Stimulated activated naive CD4-positive, alpha-beta T cell (primary cell): ENCODE results near the gene ANKRD34A.

Experiments
- DNase-seq, 6 experiments: peaks; one replicate each; lab custom pipeline; 2025; lab: John Stamatoyannopoulos, UW

Gene ANKRD34A

GRCh38 chr1:145991735-145992412 lies 27.5 kb upstream of the ANKRD34A start:
- DNase-seq = peak in 2 of 6 experiments; percentile 32 to 35

GRCh38 chr1:145990249-145990855 lies 26.0 kb upstream of the ANKRD34A start:
- peak in 2 of 6 experiments; percentile 6 to 13 for DNase-seq

- peak in 4 of 6 experiments; percentile 13 to 44 (median 35) for DNase-seq
These were observed 24.4 kb upstream of the ANKRD34A start for GRCh38 chr1:145988773-145989172.

GRCh38 chr1:145987926-145988325 lies 23.6 kb upstream of the ANKRD34A start:
- no peak for DNase-seq

DNA sequence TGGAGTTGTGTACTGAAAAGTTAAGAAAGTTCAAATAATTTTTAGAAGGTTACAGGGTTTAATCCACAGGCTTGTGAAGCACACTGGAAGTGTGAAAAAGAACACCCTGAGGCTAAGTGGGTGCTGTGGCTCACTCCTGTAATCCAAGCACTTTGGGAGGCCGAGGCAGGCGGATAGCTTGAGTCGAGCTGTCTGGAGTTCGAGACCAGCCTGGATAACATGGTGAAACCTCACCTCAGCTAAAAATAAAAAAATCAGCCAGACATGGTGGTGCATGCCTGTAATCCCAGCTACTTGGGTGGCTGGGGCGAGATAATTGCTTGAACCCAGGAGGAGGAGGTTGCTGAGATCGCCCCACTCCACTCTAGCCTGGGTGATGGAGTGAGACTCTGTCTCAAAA lies 22.2 kb upstream of the ANKRD34A start:
- no peak for DNase-seq

DNA sequence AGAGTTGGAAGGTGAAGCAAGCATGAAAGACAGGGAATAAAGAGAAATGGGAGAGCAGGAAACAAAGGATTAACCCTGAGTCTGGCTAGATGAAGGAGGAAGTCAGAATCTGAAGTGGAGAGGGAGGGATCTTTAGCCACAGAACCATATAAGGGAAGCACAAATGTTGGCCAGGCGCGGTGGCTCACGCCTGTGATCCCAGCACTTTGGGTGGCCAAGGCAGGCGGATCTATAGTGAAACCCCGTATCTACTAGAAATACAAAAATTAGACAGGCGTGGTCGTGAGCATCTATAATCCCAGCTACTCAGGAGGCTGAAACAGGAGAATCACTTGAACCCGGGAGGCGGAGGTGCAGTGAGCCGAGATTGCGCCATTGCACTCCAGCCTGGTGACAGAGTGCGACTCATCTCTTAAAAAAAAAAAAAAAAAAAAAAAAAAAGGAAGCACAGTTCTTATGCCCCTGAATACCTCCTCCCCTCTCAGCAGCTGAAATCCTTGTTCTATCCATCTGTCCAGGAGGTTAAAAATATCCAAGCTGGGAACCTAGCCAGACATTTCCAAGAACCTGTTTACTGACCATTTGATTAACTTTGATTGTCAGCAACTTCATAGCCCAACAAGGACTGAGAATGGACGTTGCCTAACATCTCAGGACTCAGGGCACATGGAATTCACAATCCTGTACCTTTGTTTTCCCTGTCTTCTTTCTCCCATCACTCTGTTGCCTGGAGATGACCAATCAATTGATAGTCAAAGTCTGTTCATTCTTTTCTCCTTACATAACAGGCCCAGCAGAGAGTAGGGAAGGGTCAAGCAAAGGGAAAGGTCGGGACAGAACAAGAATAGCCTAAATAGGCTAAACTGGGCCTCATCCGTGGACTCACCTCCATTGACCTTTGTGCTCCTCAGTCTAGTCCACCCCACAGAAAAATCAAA lies 21.4 kb upstream of the ANKRD34A start:
- no peak for DNase-seq

DNA sequence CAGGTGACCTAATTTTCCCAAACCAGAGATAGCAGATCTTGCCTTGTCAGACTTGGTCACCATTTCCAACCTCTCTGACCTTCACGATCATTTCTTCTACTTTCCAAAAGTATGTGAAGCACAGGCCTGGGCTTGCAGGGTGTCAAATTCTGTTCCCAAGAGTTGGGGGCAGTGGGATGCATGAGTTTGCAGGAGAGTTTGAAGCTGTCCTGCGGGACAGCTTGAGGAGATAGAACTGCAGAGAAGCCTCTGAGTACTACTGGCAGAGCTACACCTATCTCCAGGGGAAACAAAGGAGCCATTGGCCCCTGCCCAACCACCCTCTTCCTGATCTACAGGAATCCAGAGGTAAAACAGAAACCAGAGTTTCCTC lies 20.7 kb upstream of the ANKRD34A start:
- DNase-seq = no peak

DNA sequence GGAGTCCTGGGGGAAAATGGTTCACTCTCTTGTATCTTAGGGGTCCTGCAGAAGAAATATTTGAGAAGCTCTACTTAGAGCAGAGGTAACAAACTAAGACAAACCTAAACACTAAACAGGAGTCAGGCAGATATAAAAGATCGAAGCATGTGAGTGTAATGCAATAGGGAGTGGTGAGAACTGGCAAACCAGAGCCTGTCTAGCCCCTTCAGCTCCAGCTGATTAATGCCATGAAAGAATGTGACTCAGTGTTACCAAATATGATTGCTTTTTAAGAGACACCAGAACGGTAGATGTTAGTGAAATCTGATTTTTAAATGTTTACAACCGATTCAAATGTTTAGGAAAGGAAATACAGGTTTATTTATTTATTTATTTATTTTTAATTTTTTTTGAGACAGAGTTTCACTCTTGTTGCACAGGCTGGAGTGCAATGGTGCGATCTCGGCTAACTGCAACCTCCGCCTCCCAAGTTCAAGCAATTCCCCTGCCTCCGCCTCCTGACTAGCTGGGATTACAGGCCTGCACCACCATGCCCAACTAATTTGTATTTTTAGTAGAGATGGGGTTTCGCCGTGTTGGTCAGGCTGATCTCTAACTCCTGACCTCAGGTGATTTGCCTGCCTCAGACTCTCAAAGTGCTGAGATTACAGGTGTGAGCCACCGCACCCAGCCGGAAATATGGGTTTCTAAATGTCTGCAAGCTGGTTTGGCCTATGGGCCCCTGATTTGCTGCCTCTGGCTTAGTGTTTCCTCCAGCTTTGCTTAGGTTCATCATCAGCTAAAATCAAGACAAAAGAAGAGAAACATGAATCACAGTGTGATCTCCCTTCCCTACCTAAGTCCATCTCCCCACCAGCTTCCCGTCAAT lies 19.8 kb upstream of the ANKRD34A start:
- DNase-seq = peak in 2 of 6 experiments; percentile 4 to 17

DNA sequence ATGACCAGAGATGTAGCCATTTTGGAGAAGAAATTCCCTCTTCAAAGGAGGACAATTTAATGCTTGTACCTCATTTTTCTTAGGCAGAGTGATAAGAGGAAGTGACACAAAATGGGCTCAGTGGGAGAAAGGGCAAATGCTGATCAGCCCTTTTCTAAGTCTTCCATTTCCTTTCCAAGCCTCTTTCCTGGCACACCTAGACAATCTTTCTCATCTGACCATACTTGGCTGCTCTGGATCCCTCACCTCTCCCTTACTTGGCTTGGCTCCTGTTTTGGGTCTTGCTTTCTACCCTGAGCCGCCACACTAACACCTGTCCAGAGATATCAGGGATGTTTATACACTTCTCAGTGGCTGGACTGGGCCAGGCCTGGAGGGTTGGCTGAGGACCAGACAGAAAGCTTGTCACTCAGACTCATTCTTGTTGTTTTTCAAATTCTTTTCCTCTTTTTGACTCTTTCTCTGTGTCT lies 18.9 kb upstream of the ANKRD34A start:
- no peak for DNase-seq

- no peak for DNase-seq
These were observed 17.8 kb upstream of the ANKRD34A start for GRCh38 chr1:145982010-145982723.

DNA sequence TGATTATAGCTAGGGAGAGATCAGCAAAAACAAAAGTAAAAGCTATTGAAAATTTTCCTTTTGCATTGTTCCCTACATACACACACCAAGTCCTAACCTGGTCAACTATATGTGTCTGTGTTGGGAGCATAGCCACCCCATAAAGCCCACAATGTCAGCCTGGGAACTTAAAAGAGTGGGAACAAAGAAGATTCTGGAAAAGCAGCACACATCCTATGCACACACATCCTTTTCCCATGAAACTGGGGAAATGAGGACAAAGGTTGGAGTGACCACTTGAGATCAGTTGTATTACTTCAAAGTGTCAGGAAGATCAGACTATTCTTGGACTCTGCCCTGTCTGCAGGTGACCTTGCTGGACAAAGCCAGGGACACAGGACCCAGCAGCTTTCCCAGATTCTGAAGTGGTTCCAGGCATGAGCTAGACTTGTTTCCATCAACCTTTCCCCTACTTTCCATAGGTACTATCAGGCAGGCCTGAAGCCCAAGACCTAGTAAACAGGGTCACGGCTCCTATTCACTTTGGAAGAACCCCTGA lies 16.2 kb upstream of the ANKRD34A start:
- DNase-seq = no peak

- DNase-seq = peak in 5 of 6 experiments; percentile 28 to 66 (median 58)
These were observed 15.5 kb upstream of the ANKRD34A start for GRCh38 chr1:145979746-145980456.

GRCh38 chr1:145978854-145979745 lies 14.7 kb upstream of the ANKRD34A start:
- DNase-seq = peak; percentile 51 to 78 (median 69)

DNA sequence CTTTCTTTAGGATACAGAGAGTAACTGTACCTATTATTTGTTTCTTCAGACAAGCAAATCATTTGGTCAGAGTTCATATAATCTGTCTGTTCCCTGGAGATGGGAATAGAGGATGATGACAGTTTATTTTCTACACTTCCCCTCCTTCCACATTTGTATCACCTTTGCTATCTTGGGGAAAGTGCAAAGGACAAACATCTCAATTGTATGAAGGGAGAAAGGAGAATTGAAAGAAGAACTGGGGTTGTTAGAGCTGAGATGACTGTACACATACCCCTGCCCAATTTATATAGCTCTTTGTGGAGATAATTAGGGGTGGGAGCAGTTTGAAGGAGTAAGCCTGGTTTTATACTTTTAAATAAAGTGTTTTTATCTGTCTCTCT lies 14.1 kb upstream of the ANKRD34A start:
- peak in 1 of 6 experiments; percentile 18 for DNase-seq

- peak; percentile 31 to 79 (median 71) for DNase-seq
These were observed 13.4 kb upstream of the ANKRD34A start for GRCh38 chr1:145977486-145978470.

DNA sequence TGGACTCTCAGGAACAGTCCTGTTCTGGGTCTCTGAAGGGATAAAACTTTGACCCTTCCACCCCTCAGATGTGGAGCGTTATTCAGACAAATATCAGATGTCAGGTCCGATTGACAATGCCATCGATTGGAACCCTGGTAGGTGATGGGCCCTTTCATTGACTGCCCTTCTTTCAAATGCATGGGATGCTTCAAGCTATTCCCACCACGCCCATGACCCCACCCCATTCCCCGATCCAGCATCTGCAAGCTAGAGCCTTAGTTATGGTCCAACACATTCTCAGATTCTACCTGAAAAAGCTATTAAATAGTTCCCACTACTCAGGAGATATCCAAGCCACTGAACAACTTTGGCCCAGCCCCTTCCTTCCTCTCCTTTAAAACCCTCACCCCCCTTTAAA lies 12.6 kb upstream of the ANKRD34A start:
- DNase-seq = no peak

GRCh38 chr1:145975216-145975615 lies 10.8 kb upstream of the ANKRD34A start:
- no peak for DNase-seq

DNA sequence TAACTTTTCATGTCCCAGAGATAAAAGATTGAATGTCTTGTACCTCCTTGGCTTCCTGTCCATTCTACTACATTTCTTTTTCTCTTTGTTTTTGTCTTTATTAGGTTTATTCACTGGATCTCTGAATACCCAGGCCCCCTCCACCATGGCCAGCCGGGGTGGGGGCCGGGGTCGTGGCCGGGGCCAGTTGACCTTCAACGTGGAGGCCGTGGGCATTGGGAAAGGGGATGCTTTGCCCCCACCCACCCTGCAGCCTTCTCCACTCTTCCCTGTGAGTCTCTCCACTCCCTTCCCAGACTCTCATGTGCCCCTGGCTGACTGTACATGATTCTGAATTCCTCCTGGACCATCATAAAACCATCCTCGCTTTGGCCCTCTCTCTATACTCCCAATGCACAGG lies 10.3 kb upstream of the ANKRD34A start:
- DNase-seq = no peak
